Suprapubic skin (tissue), 4 donors: ENCODE results near the gene TRDN. TPM values are rescaled to one million over a fixed set of nuclear protein-coding genes. Genes with fewer than 3 reads are reported as not detected.

Experiments used
- DNase-seq, 2 donors: peaks; one replicate each; pipeline ENCODE4 v3.0.0-alpha.2; 2019; ENCODE audit warnings: low spot score in 2 of 2
- H3K27ac ChIP-seq: fragments of 200-600 bp; sonication (generic); one replicate; pipeline ENCODE4 v1.5.1; 2019
- H3K27me3 ChIP-seq: fragments of 200-600 bp; sonication (generic); one replicate; pipeline ENCODE4 v1.5.1; 2019
- H3K36me3 ChIP-seq: fragments of 200-600 bp; sonication (generic); one replicate; pipeline ENCODE4 v1.5.1; 2019
- H3K4me1 ChIP-seq: fragments of 200-600 bp; sonication (generic); one replicate; pipeline ENCODE4 v1.5.1; 2019
- H3K4me3 ChIP-seq: fragments of 200-600 bp; sonication (generic); one replicate; pipeline ENCODE4 v1.5.1; 2019; ENCODE audit warnings: mild to moderate bottlenecking
- H3K9me3 ChIP-seq: fragments of 200-600 bp; sonication (generic); one replicate; pipeline ENCODE4 v1.5.1; 2019
- CTCF ChIP-seq, 2 donors: fragments of 200-600 bp in 1 of 2; fragments of 450-650 bp in 1 of 2; sonication (generic) in 1 of 2; IDR thresholded peaks; one replicate each; pipeline ENCODE4 v1.5.1; 2016 to 2019; ENCODE audit warnings: antibody characterized with exemption in 2 of 2, mild to moderate bottlenecking in 1 of 2, moderate library complexity in 1 of 2
- EP300 ChIP-seq: sonication (generic); formaldehyde crosslinking; IDR thresholded peaks from one replicate; pipeline ENCODE4 v1.6.1; 2017; ENCODE audit warnings: antibody characterized with exemption
- POLR2A ChIP-seq, 2 donors: fragments of 450-650 bp; IDR thresholded peaks; one replicate each; pipeline ENCODE4 v1.6.1; 2017; ENCODE audit warnings: antibody characterized with exemption in 2 of 2, mild to moderate bottlenecking in 2 of 2, moderate library complexity in 2 of 2
- POLR2AphosphoS5 ChIP-seq, 3 donors: sonication (generic); formaldehyde crosslinking; IDR thresholded peaks; one replicate each; pipeline ENCODE4 v1.6.1; 2017; ENCODE audit warnings: antibody characterized with exemption in 3 of 3
- WGBS: methylation state at CpG from one replicate; pipeline ENCODE4 v1.1.5; 2018; 5-methylcytosine and 5-hydroxymethylcytosine counted together
- total RNA-seq, 4 donors: library from RNA; depleted of rRNA; stranded (reverse); fragments of >200 nt; gene quantifications; one replicate each; pipeline ENCODE4 v1.1.0, GENCODE V29; 2016

Gene TRDN
- total RNA-seq, 4 donors from 2014 or later, result not detected

GRCh38 chr6:123638865-123639264, 2.1 kb upstream of the TRDN start:
- TF ChIP-seq CTCF (IDR thresholded peaks at IDR 0.05) (no peak), EP300 (no peak), POLR2AphosphoS5 (IDR thresholded peaks at IDR 0.05) (no peak), POLR2A (IDR thresholded peaks at IDR 0.05) (no peak)

GRCh38 chr6:123636282-123636681, 468 bp downstream of the TRDN start:
- H3K36me3 ChIP-seq, result no peaks in the 10 kb centered on the region
- DNase-seq, result no peak
- H3K27ac ChIP-seq, result no peak overlapping the region
- H3K9me3 ChIP-seq, result no peaks in the 10 kb centered on the region
- no peak overlapping the region for H3K4me3 ChIP-seq
- H3K27me3 ChIP-seq, result no peaks in the 10 kb centered on the region
- H3K4me1 ChIP-seq, result no peaks in the 10 kb centered on the region
- 86% methylated on average over 1 of the region's 1 CpG for WGBS
- no peak for TF ChIP-seq CTCF (IDR thresholded peaks at IDR 0.05)
- no peak for TF ChIP-seq POLR2A (IDR thresholded peaks at IDR 0.05)
- no peak for TF ChIP-seq EP300
- TF ChIP-seq POLR2AphosphoS5 (IDR thresholded peaks at IDR 0.05), result no peak

More at GRCh38 chr6:123638865-123639264, 2.1 kb upstream of the TRDN start:
- Histone ChIP-seq H3K27ac (no peak overlapping the region), H3K4me3 (no peak overlapping the region), H3K4me1 (no peaks in the 10 kb centered on the region), H3K27me3 (no peaks in the 10 kb centered on the region), H3K36me3 (no peaks in the 10 kb centered on the region), H3K9me3 (no peaks in the 10 kb centered on the region)
- no peak for DNase-seq
- WGBS, result 45% methylated on average over 1 of the region's 1 CpG

GRCh38 chr6:123635567-123635966, 1.2 kb downstream of the TRDN start:
- Histone ChIP-seq H3K4me3 (no peak overlapping the region), H3K9me3 (no peaks in the 10 kb centered on the region), H3K27ac (no peak overlapping the region), H3K4me1 (no peaks in the 10 kb centered on the region), H3K27me3 (no peaks in the 10 kb centered on the region), H3K36me3 (no peaks in the 10 kb centered on the region)
- WGBS, result 91% methylated on average over 1 of the region's 1 CpG
- DNase-seq, result no peak
- TF ChIP-seq POLR2A (IDR thresholded peaks at IDR 0.05) (no peak), EP300 (no peak)

- Histone ChIP-seq H3K36me3 (no peaks in the 10 kb centered on the region), H3K27me3 (no peaks in the 10 kb centered on the region), H3K4me1 (no peaks in the 10 kb centered on the region), H3K4me3 (no peak overlapping the region), H3K9me3 (no peaks in the 10 kb centered on the region), H3K27ac (no peak overlapping the region)
- 48% methylated on average over 1 of the region's 1 CpG for WGBS
- DNase-seq, result no peak
- TF ChIP-seq POLR2A (IDR thresholded peaks at IDR 0.05), result no peak
- TF ChIP-seq CTCF (IDR thresholded peaks at IDR 0.05), result no peak
- no peak for TF ChIP-seq POLR2AphosphoS5 (IDR thresholded peaks at IDR 0.05)
- no peak for TF ChIP-seq EP300
Observed at GRCh38 chr6:123635144-123635543, 1.6 kb downstream of the TRDN start.

GRCh38 chr6:123632641-123633040, 4.1 kb downstream of the TRDN start:
- no peak for DNase-seq
- 70% methylated on average over 4 of the region's 4 CpGs for WGBS
- no peak overlapping the region for H3K4me3 ChIP-seq
- H3K4me1 ChIP-seq, result no peaks in the 10 kb centered on the region
- H3K9me3 ChIP-seq, result no peaks in the 10 kb centered on the region
- H3K27me3 ChIP-seq, result no peaks in the 10 kb centered on the region
- H3K36me3 ChIP-seq, result no peaks in the 10 kb centered on the region
- H3K27ac ChIP-seq, result no peak overlapping the region
- TF ChIP-seq POLR2AphosphoS5 (IDR thresholded peaks at IDR 0.05) (no peak), POLR2A (IDR thresholded peaks at IDR 0.05) (no peak), EP300 (no peak), CTCF (IDR thresholded peaks at IDR 0.05) (no peak)
